Activated CD4-positive, alpha-beta T cell treated with anti-CD3 and anti-CD28 coated beads, Interleukin-2, Interleukin-4, amounts not matched to agents 100 ng/mL and 50 ng/mL, durations not matched to agents 16 hours and 8 hours (primary cell): ENCODE measurements around the gene CFAP74.

Experiments
- DNase-seq: peaks from one replicate; pipeline ENCODE4 v3.0.0-alpha.2; 2020; ENCODE audit warnings: low spot score

Gene CFAP74

DNA sequence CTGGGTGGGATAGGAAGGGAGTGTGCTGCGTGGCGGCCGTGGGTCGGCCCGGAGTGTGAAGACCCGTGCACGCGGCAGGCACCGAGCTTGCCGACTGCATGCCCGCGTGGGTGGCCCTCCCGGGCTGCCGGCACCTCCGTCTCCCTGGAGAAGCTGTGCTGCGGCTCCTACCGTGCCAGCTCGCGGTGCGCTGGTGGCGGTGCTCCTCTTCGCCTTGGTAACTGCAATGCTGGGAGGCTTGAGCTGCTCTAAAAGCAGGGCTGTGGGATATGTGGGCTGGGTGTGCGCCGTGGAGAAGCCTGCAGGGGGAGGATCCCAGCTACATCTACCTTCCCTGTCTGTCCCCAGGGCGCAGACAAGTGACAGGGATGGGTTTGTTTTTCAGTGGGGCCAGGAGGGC, 18.0 kb upstream of the CFAP74 start:
- no peak for DNase-seq

DNA sequence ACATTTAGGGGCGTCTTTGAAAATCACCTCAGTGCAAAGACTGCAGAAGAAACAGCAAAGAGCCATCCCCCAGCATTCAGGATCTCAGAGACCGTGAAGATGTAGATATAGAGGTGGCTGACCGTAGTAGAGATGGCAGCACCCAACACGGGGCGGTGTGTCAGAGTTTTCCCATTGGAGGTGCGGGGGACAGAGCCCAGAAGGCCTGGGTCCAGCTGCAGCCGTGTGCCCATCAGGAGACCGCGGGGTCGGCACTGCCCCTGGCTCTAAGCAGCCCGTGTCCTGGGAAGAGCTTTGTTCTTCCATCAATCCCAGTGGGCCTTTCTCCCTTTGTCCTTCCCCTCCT, 16.7 kb upstream of the CFAP74 start:
- DNase-seq = no peak

DNA sequence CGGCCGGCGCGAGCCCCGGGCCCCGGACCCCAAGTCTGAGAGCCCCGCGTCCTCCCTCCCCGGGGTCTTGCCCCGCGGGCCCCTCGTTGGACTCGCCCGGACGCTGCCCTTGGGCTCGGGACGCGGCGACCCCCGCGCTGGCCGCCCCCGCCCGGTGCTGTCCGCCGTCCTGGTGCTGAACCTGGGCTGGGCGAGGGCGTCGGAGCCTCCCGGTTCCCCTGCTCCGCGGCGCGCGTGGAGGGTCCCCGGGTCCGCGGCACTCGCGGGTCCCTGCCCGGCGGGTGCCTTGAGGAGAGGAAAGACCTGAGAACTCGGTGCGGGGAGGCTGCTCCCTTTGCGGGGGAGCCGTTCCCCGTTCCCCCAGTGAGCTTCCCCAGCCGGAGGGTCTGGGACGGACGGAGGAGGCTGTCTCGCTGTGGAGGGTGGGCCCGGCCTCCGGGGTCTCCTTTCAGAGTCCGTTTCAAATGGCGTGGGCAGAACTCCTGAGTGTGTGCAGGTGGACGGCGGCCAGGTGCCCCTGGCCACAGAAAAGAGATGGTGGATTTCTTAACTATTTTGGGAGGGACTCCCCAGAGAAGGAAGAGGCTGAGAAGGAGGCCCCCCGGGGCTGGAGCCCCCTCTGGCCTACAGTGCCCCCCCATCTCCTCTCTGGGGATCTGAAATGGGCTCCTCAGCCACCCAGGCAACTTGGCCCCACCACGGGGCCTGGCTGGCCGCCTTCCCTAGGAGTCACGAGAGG, 16.2 kb upstream of the CFAP74 start:
- DNase-seq = no peak

DNA sequence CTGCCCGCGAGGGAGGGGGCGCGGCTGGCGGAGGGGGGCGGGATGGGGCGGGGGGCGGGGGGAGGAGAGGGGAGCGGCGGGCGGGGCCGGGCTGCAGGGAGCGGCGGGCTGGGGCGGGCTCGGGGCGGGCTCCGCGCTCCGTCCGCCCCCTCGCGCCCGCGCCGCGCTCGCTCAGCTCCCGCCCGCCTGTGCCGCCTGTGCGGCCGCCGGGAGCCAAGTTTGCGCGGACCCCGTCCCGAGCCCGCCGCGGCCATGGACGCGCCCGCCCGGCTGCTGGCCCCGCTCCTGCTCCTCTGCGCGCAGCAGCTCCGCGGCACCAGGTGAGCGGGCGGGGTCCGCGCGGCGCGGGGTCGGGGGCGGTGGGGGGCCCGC, 15.6 kb upstream of the CFAP74 start, which contains the start of gene GABRD:
Gene GABRD (plus strand): TSS at position 174 of the 372 bp plus-strand sequence. CDS start 79 bp downstream, at position 253.
- DNase-seq = no peak

DNA sequence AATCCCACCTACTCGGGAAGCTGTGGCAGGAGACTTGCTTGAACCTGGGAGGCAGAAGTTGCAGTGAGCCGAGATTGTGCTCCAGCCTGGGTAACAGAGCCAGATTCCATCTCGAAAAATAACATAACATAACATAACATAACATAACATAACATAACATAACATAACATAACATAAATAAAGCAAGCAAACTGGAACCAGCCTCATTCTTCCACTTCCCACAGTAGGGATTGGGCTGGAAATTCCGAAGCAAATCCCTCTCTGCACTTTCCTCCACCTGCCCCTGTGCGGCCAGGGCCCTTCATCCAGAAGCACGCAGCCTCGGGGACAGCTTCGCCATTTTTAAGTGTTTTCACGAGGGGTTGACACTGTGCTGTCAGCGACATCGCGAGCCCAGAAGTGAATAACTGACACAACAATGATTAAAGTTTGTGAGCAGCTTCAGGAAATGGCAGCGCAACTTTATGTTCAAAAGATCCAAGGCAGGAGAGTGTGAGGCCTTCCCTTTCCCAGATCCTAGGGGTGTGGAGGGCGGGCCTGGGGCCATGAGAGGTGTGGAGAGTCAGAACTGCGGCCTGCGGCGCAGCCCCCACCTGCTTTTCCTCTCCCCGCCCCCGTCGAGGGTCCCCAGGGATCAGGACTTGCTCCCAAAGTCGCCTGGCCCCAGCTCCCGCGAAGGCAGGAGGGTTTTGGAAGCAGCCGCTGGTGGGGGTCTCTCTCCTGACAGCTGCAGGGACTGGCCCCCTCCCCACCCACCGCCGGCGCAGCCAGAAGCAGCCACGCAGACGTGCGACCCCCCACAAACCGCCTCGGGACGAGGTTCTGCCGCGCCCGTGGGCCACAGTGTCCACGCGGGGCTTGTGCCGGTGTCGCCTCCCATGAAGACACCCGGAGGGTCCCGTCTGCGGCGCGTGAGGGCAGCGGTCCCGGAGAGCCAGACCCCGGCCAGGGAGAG, 14.9 kb upstream of the CFAP74 start:
- no peak for DNase-seq

DNA sequence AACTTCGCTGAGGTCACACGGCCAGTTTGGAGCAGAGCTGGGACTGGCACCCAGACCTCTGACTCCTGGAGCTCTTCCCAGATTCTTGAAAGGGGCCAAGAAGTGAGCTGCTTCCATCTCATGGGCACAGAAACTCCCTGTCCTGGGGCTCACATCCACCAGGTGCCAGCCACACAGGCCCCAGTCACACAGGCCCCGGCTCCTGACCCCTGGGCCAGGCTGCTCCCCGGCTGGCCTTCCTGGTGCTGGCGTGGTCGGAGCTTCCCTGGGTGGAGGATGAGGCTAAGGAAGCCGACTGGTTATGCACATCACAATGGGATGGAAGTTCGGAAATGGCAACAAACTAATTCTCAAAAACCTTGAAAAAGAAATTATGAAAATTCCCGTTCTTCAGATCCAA, 12.5 kb upstream of the CFAP74 start:
- no peak for DNase-seq

DNA sequence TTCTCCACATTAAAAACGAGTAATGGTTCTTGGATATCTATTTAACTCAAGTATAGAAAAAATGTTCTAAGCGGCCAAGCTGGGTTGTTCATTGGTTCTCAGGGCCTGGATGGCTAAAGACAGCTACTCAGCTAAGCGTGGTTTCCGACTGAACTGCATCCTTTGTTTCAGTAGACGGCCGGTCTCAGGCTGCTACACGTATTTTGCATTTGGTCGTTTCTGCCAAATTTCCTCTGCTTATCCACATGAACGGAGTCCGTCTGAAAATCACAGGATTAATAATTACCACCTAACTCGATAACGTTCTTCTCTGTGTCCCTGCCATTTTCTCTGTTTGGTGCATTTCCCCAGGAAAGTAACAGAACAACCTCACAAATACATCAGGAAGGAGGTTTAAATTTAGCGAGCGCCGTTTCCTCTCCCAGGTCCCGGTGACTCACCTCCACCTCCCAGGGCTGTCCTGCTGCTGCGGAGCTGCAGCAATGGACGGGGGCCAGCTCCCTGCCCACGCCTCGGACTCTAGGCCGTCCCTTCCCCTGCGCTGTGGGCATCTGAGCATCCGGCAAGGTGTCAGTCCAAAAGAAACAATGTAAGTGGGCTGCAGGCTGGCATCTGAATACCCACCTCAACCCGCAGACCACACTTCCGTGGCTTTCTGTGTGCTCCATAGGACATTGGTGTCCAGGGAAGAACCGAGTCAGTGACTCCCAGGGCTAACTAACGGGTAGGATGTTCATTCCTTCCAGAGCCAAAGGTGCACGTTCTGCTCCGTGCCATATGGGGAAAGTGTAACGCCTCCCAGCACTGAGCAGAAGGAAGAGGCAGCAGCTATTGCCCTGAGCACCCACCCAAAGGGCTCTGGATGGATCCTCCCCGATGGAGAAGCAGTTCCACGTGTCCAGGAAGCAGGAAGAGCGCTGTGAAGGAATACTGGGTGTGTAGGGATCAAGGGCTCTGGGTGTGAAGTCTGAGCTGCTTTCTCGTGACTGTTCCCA, 11.5 kb upstream of the CFAP74 start:
- no peak for DNase-seq

DNA sequence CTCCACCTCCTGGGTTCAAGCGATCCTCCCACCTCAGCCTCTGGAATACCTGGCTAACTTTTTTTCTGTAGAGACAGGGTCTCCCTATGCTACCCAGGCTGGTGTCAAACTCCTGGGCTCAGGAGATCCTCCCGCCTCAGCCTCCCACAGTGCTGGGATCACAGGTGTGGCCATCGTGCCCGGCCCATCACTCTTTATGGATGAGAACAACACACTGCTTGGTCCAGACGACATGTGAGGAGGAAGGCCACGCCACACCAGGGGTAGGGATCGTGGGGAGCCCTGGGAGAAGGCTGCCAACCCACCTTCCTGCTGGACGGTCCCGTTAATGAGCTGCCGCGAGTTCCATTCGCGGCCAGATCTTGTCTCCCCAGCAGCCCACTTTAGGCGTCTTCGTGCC, 10.6 kb upstream of the CFAP74 start:
- DNase-seq = no peak

DNA sequence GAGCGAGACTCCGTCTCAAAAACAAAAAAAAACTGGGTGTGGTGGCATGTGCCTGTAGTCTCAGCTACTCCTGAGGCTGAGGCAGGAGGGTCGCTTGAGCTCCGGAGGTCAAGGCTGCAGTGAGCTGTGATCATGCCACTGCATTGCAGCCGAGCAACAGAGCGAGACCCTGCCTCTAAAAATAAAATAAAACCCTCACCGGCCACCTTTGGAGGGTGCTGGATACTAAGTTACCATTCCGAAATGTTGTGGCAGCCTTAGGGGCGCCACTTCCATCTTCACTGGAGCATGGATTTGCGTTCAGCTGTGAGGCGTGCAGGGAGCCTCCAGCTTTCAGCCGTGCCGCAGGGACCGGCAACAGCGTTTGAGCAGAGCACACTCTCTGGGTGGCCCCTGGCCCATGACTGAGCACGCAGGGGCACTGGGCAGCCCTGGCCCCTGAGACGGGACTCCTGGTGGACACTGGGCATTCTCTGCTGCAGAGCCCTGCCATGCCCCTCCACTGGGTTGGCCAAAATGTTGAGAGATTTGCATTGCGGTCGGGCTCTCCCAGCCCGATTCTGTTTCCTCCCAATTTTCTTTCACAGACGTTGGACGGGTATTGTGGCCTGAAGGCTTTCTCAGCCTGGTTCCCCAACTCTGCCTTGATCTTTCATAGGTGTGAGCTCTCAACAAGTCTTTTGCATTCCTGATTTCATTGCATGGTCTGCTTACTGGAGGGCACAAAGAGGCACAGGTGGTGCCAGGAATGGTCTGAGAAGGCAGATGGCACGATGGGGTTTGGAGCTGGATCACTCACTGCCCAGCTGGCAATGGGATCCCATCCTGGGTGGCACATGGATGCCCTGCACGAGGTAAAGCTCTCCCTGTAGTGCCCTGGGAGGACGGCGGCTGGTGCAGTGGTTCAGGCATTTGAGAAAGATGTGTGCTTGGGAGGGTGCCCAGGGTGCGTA, 5.8 kb upstream of the CFAP74 start:
- no peak for DNase-seq

DNA sequence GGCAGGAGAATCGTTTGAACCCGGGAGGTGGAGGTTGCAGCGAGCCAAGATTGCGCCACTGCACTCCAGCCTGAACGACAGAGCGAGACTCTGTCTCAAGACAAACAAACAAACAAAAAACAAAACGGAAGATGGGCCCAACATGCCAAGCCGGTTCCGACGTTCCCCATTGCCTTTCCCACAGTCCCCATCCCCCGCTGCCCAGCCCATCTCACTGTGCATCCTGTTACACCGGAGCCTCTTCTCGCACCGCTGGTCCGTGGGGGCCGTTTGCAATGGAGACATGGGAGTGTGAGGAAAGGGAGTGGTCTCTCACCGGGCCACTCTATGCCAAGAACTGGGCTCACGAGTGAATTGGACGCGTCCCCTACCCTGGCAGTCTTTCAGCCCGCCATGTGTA, 1.3 kb upstream of the CFAP74 start:
- no peak for DNase-seq

DNA sequence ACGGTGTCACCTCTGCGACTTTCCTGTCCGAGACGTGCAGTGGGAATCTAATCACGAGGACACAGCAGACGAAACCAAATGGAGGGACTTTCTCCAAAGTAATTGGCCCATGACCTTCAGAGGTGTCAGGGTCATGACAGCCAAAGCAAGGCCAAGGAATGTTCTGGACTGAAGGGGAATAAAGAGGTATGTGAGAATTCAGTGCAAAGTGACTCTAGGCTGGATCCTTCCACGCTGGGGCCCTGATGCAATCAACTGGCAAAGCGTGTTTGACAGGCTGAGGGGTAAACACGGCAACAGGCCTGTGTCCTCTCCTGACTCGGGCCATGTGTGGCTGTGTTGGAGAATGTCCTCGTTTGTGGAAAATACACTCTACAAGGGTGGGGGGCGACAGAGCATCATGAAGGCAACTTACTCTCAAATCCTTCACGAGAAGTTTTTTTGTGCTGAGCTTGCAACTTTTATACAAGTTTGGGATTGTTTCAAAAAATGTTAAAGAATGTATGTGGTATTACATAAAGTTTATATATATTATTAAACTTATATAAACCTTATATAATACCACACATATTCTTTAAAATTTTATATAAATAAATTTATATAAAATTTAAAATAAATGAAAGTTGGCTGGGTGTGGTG, 1.7 kb downstream of the CFAP74 start:
- DNase-seq = no peak

DNA sequence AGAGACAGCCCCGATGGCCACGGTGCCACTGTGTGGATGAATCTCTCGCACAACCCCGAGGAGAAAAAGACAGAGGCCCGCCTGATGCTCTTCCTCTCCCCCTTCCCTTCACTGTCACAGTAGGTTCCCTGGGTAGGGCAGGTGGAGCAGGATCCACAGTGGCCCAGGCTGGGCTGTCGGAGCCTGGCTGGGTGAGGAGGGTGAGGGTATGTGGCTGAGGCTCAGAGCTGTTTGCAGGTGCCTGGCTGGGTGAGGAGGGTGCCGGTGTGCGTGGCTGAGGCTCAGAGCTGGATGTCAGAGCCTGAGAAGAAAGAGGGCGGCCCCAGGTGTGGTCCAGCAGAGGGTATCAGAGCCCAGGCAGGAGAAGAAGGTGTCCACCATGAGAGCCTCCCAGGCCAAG, 2.7 kb downstream of the CFAP74 start:
- DNase-seq = no peak

DNA sequence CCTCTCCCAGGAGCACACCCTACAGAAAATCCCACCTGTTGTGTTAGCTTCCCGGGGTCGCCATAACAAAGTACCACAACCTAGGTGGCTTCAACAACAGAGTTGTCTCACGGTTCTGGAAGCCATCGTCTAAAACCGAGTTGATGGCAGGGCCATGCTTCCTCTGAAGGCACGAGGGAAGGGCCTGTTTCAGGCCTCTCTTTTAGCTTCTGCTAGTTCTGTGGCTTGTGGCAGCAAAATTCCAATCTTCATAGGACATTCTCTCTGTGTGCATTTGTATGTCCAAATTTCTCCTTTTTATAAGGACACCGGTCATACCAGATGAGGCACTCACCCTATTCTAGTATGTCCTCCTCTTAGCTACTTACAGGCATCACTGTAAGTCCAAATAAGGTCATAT, 3.2 kb downstream of the CFAP74 start:
- no peak for DNase-seq

DNA sequence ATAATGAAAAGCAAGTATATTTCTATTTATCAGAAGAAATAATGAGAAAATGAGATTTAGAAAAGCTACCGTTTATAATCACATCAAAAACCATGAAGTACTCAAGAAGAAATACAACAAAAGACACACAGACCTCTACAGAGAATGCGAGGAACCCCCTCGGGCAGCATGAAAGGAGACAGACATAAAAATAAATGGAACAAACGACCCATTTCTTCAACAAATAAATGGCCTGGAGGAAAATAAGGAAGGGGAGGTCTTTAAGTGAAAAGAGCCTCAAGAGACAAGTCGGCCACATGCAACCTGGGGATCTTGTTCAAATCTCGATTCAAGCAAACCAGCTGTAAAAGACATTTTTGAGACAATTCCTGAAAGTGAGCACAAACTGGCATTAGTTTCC, 6.0 kb downstream of the CFAP74 start:
- no peak for DNase-seq

DNA sequence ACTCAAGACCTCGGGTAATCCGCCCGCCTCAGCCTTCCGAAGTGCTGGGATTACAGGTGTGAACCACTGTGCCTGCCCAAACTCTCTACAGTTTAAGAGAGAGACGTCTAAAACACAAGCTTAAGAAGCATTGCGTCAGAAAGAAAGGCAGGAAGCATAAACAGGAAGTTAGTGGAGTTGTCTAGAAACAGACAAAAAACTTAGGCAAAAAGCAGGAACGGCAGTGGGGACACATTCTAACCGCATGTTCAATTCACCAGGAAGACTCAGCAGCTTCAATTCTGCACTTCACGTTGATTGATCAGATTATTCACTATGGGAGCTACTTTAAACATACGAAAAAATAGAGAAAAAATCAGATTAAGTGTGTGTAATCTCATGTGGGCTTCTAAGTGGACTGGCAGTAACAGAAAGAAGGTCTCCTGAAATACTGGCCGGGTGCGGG, 7.4 kb downstream of the CFAP74 start:
- peak; percentile 8 for DNase-seq

DNA sequence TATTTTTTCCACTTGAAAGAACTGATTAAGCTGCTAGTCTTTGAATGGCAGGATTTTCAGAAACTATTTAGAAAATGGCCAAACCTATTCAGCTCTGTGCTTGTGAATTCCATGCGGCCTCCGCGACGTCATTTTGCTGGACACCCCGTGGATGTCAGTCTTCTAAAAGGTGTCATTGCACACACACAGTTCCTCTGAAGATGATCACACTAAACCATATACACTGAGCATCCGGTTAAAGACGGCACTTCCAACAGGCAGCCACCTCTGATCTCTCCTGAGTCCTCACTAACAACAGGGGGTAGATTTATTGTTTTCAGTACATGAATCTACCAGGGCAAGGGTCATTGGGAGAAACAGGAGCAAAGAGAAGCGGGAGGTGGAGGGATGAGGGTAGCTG, 9.1 kb downstream of the CFAP74 start:
- DNase-seq = no peak

DNA sequence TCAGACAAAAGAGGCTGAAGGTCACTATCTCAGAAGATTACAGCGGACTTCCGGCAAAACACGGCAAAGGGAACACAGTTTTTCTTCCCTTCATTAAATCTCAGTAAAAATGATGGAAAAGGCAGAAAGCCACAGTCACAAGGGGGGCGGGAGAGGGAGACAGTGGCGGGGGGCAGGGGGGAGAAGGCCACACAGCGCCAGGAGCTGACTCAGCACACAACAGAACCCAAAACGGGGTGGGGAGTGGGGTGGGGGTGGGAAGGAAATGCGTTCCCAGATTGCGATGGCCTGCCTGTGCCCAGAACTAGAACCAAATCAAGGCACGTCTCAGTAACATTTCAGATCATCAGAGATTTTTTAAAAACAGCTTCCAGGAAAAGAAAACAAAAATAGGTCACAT, 13.4 kb downstream of the CFAP74 start:
- no peak for DNase-seq

DNA sequence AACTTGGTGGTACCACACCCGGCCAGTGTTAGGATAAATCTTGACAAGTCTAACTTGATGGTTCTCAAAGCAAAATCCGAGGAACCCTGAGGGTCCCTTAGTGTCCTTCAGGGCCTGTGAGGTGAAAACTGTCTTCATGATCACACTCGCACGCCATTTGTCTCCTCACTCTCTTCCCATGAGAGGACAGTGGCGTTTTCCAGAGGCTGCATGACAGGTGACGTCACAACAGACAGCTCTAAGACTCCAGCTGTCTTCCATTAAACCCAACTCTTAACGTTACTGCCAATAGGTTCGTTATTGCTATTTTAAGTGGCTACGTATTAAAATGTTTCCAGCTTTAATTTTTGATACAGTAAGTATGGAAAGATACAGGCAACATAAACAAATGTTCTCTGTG, 13.8 kb downstream of the CFAP74 start:
- DNase-seq = no peak

DNA sequence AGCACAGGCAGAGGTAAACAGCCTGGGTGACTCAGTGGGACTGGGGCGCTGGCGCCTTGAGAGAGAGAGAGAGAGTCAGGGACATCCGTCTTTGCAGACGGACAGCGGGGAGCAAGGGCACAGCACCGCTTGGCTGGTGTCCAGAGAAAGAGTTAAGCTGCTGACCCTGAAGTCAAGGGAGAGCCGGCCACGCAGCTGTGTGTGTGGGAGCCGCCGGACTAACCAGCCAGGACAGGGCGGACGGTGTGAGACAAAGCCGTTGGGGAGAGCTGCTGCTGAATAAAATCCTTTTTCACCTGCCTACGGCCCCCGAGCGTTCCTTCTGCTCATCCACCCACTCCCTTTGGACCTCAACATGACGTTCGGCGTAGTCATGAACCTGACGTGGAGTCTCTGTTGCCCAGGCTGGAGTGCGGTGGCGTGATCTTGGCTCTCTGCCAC, 14.5 kb downstream of the CFAP74 start:
- DNase-seq = no peak
